CD4-positive, alpha-beta T cell treated with Interleukin-10 for 1 hour (primary cell): ENCODE results near the gene PPP1R18.
"Not testable (repeated sequence)": the region's sequence is repeated elsewhere in the genome, so short reads cannot be mapped to it uniquely, and the experiment has no call there.

Experiments
- DNase-seq: peaks from one replicate; pipeline ENCODE4 v3.0.0-alpha.2; 2020

Gene PPP1R18

GRCh38 chr6:30657922-30658321 lies 28.5 kb downstream of the PPP1R18 start:
- DNase-seq, result not testable (repeated sequence)

GRCh38 chr6:30657454-30657853 lies 29.0 kb downstream of the PPP1R18 start:
- DNase-seq, result no peak

- no peak for DNase-seq
Measured at GRCh38 chr6:30656513-30656912, 29.9 kb downstream of the PPP1R18 start.

DNA sequence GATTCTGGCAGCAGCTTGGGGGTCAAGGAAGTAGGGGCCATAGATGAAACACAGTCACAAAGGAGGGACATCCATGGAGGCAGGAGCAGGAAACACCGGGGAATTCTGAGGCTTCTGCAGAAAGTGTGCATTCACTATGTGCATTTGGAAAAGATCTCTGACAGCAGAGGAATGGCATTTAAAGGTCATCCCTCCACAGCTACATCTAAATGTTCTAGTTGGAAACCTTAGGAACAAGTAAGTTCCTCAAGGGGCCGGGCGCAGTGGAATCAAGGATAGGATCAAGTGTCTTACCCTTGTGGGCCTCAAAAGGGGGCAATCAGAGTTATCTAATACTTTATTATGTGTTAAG lies 30.7 kb downstream of the PPP1R18 start:
- DNase-seq, result no peak

DNA sequence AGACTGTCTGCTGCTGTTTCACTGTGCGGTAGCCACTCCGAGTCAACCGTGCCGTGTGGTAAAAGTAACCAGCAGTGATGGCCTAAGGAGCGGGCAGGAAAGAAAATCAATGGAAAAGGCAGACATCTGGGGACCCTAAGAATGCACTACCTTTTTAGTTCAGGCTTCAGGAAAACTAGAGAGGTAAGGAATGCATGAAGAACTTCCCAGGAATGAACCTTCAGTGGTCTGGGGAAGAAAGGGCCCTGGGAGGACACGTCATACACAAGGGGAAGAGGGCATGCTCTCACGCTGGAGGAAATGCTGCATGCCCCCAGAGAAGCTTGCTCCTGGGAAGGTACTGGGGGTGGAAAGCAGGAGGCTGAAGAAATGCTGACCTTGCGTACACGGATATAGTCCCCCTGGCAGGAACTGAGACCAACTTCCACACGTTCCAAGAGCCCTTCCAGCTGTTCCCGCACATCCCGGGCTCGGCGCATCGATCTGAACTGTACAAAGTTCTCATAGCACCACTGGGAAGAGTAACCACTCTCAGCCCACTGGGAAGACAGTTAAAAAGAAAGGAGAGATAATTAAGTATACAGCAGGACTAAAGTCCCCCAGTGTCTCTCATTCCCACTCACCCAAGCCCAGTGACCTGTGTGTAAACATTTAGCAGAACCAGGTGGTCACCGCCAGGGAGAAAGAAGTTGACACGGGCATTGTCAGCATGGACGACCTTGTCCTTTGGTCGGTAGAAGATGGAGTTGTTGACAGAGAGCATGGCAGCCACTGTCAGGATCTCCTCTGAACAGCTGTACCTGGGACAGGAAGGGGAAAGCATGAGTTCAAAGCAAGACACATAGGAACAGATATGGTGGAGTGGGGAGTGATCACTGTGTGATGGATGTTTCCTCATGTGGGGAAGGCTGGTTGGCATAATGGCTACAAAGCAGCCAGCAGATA lies 31.4 kb downstream of the PPP1R18 start:
- DNase-seq, result no peak

DNA sequence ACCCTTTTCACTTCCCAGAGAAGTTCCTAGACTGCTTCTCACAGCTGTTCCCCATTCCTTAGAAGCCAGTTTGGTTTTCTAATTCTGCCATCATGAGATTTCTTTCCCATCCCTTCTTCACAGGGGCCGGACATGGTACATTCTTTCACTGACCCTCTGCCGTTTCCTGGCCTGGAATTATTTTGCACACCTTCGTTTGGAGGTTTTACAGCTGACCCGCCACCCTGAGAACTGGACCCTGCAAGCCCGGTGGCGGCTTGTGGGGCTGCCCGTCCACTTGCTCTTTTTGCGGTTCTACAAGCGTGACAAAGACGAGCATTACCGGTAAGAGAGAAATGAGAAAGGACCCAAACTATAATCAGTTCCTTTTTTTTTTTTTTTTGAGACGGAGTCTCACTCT lies 35.3 kb downstream of the PPP1R18 start:
- DNase-seq, result no peak

GRCh38 chr6:30647242-30648116 lies 39.0 kb downstream of the PPP1R18 start:
- DNase-seq, result peak; percentile 77

- peak; percentile 96 for DNase-seq
Measured at GRCh38 chr6:30646450-30647241, 39.8 kb downstream of the PPP1R18 start, which contains the start of gene C6orf136. Gene C6orf136, plus strand, starts transcription at chr6:30647133. Its CDS starts 99 bp downstream, at chr6:30647232.

DNA sequence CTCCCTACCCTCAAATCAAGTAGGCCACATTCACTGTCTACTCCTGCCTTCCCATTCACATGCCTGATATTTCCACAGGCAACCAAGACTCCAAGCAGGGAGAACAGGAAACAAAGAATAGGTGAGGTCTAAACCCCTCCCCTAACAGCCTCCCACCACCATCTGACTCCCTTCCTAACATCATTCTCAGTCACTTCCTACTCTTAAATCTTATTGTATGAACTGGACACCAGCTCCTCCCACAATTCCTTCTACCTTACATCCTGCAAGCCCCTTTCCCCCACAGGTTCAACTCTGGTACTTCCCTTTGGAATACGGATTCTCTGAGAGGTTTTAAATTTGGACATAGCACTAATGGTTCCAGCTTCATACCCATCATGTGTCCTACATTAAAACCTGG lies 40.5 kb downstream of the PPP1R18 start:
- no peak for DNase-seq

- DNase-seq, result no peak
Measured at GRCh38 chr6:30644769-30645168, 41.7 kb downstream of the PPP1R18 start.

DNA sequence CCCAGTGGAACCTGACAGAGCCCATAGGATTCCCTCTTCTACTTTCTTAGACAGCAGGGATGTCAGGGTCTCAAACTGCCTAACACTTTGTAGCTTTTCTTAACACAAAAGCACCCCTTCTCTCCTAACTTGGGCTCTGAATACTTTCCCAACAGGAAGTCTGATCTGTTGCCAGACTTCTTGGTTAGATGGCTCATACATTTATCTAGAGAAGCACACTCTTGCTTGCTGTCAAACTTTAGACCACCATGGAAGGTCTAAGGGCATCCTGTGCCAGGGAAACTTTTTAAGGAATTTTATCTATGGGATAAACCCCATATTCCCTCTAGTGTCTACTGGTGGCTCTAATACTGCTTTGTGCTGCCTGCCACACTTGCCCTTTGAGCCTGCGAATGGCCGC lies 42.8 kb downstream of the PPP1R18 start:
- no peak for DNase-seq

DNA sequence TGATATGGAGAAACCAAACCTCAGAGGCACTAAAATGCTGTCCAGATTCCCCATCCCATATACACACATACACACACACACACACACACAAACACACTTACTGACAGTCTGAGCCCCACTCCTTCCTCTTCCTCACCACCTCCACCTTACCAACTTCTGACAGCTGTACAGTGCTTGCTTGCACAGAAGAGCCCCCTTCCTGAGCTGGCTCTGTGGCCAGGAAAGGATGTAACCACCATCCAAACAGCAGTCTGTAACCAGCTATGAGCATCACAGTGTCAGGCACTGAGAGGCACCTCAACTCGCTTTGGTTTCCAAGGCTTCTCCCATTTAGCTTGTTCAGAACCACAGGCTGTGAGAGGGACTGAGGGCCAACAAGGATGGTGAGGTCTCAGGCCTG lies 45.4 kb downstream of the PPP1R18 start:
- DNase-seq, result no peak

DNA sequence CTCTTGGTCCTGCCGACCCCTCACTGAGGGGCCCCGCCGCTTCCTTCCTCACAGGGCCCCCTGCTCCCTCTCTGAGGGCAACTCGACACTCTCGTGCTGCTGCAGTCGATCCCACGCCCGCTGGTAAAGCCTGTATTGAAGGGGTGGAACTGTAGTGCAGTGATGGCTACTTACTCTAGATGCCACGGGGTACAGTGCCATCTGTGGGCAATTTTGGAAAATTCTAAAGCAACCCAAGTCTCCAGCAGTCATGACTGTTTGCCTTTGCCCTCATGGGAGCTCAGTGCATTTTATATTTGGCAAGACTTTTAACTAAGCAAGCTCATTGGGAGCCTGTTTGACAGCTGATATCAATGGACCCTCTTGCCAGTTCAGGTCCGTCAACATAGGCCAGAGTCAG lies 46.0 kb downstream of the PPP1R18 start:
- DNase-seq, result no peak

- DNase-seq, result no peak
Measured at GRCh38 chr6:30635834-30636233, 50.6 kb downstream of the PPP1R18 start.

DNA sequence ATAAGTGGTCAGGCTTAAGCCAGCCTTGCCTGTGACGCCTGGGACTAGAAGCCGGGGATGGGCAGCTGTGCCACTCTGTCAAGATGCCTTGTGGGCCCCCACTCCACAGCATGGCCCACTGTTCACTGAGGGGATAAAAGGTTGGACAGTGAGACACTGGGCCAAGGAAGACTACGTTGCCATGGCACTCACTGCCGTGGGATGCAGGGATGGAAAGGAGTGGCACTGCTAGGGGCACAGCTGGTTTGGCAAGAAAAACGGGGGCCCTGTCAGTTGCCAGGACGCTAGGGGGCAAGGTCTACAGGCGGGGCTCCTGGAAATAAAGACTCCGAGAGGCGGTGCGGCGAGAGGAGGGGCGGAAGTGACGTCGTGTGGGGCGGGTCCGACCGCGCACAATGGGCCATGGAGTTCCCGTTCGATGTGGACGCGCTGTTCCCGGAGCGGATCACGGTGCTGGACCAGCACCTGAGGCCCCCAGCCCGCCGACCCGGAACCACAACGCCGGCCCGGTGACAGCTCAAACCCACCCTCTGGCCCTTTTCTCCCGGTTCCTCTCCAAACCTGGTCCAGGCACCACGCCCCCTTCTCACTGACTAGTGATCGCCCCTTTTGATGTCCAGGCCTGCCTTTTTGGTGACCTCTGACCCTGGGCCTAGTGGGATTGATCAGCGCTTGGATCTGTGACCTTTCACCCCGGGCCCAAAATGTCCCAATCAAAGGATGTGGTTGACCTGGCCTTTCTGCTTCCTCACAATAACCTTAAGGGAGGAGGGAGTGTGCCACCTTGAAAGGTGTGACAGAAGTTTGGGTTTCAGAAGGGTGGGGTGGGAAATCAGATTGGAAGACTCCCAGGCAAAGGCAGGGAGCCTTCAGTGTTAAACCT lies 59.7 kb downstream of the PPP1R18 start, which contains the start of gene ATAT1:
ATAT1 (plus strand) TSS at position 391 of the 883 bp plus-strand sequence.
- peak; percentile 92 for DNase-seq
